Osteoblast (primary cell): ENCODE data around the gene LGR6. TPM values are rescaled to one million over a fixed set of nuclear protein-coding genes. Genes with fewer than 3 reads are reported as not detected.

ENCODE experiments used
- DNase-seq: peaks from one replicate; pipeline ENCODE4 v3.0.0; 2011; ENCODE audit warnings: low spot score, mixed read lengths; ENCODE audit not compliant: insufficient read length; ENCODE audit errors: missing footprints
- H2AFZ ChIP-seq: 2 replicates; pipeline ENCODE4 v1.6.0; 2011; ENCODE audit warnings: mild to moderate bottlenecking, low read length
- H3K27ac ChIP-seq: 2 replicates; pipeline ENCODE4 v1.5.1; 2011; ENCODE audit warnings: mild to moderate bottlenecking, low read depth, low read length, moderate library complexity
- H3K27me3 ChIP-seq: 2 replicates; pipeline ENCODE4 v1.6.0; 2012; ENCODE audit warnings: mild to moderate bottlenecking, control low read depth, inconsistent platforms, low read length, moderate library complexity; ENCODE audit not compliant: insufficient read depth
- H3K36me3 ChIP-seq: 2 replicates; pipeline ENCODE4 v1.5.1; 2011; ENCODE audit warnings: mild to moderate bottlenecking, low read length, control low read depth, moderate library complexity; ENCODE audit not compliant: insufficient read depth
- H3K4me1 ChIP-seq: 2 replicates; pipeline ENCODE4 v1.5.1; 2011; ENCODE audit warnings: mild to moderate bottlenecking, low read length, control low read depth, moderate library complexity; ENCODE audit not compliant: insufficient read depth
- H3K4me2 ChIP-seq: 2 replicates; pipeline ENCODE4 v1.6.0; 2011; ENCODE audit warnings: mild to moderate bottlenecking, low read length; ENCODE audit not compliant: insufficient read depth
- H3K4me3 ChIP-seq: fragments of 200-600 bp; sonication (generic); 3 replicates; pipeline ENCODE4 v1.5.1; 2012; ENCODE audit warnings: mild to moderate bottlenecking, low read length, inconsistent platforms; ENCODE audit not compliant: insufficient read depth
- H3K79me2 ChIP-seq: 2 replicates; pipeline ENCODE4 v1.6.0; 2012; ENCODE audit warnings: mild to moderate bottlenecking, low read length, control low read depth, inconsistent platforms; ENCODE audit not compliant: insufficient read depth
- H3K9me3 ChIP-seq: 2 replicates; pipeline ENCODE4 v1.5.1; 2011; ENCODE audit warnings: low read depth, low read length, control low read depth
- H4K20me1 ChIP-seq: 2 replicates; pipeline ENCODE4 v1.6.0; 2012; ENCODE audit warnings: mild to moderate bottlenecking, low read length, control low read depth; ENCODE audit not compliant: insufficient read depth
- CTCF ChIP-seq: IDR thresholded peaks from 2 replicates; pipeline ENCODE4 v1.5.1; 2011; ENCODE audit warnings: mild to moderate bottlenecking, low read depth, low read length, moderate library complexity; ENCODE audit errors: extremely low read depth
- total RNA-seq: library from RNA; depleted of rRNA; stranded (reverse); fragments of >200 nt; gene quantifications from 2 replicates; pipeline ENCODE4 v1.2.3, GENCODE V29; 2012

LGR6 gene
- total RNA-seq, 1 donor, result not detected

GRCh38 chr1:202240956-202241355, 47.4 kb downstream of the LGR6 start:
- peak; percentile 17 for DNase-seq
- H4K20me1 ChIP-seq, result no peaks in the 10 kb centered on the region
- no peak overlapping the region for H3K4me2 ChIP-seq
- H3K36me3 ChIP-seq, result no peaks in the 10 kb centered on the region
- H3K27me3 ChIP-seq, result peaks cover 28% of the 10 kb centered on the region
- H3K79me2 ChIP-seq, result no peaks in the 10 kb centered on the region
- no peak overlapping the region for H3K4me3 ChIP-seq
- no peak overlapping the region for H3K27ac ChIP-seq
- peaks cover 7% of the 10 kb centered on the region for H3K4me1 ChIP-seq
- TF ChIP-seq CTCF, result no peak
- H2AFZ ChIP-seq, result no peak overlapping the region
- H3K9me3 ChIP-seq, result no peaks in the 10 kb centered on the region

GRCh38 chr1:202241376-202242079, 47.9 kb downstream of the LGR6 start:
- TF ChIP-seq CTCF, result no peak
- peaks cover 1% of the 10 kb centered on the region for H3K4me1 ChIP-seq
- H3K27me3 ChIP-seq, result peaks cover 28% of the 10 kb centered on the region
- no peaks in the 10 kb centered on the region for H3K36me3 ChIP-seq
- no peak overlapping the region for H3K27ac ChIP-seq
- DNase-seq, result peak; percentile 56
- H3K4me2 ChIP-seq, result no peak overlapping the region
- no peak overlapping the region for H3K4me3 ChIP-seq
- no peak overlapping the region for H2AFZ ChIP-seq
- no peaks in the 10 kb centered on the region for H3K9me3 ChIP-seq
- no peaks in the 10 kb centered on the region for H3K79me2 ChIP-seq
- H4K20me1 ChIP-seq, result no peaks in the 10 kb centered on the region

- Histone ChIP-seq H4K20me1 (no peaks in the 10 kb centered on the region), H3K9me3 (no peaks in the 10 kb centered on the region), H3K4me2 (no peak overlapping the region), H3K27me3 (peaks cover 32% of the 10 kb centered on the region), H2AFZ (no peak overlapping the region), H3K27ac (no peak overlapping the region), H3K4me3 (no peak overlapping the region), H3K36me3 (no peaks in the 10 kb centered on the region), H3K79me2 (no peaks in the 10 kb centered on the region), H3K4me1 (no peaks in the 10 kb centered on the region)
- no peak for TF ChIP-seq CTCF
- no peak for DNase-seq
Measured at GRCh38 chr1:202242080-202242419, 48.5 kb downstream of the LGR6 start.

- Histone ChIP-seq H3K79me2 (no peaks in the 10 kb centered on the region), H3K36me3 (no peaks in the 10 kb centered on the region), H3K27me3 (peaks cover 36% of the 10 kb centered on the region), H2AFZ (no peak overlapping the region), H3K4me3 (no peak overlapping the region), H3K9me3 (no peaks in the 10 kb centered on the region), H4K20me1 (no peaks in the 10 kb centered on the region), H3K4me1 (no peaks in the 10 kb centered on the region), H3K4me2 (no peak overlapping the region), H3K27ac (no peak overlapping the region)
- TF ChIP-seq CTCF, result no peak
- peak; percentile 31 for DNase-seq
Measured at GRCh38 chr1:202243006-202243405, 49.4 kb downstream of the LGR6 start.
